Nasal cavity respiratory epithelium epithelial cell of viscerocranial mucosa (primary cell): ENCODE measurements around the gene GGNBP2. TPM values are rescaled to one million over a fixed set of nuclear protein-coding genes. Genes with fewer than 3 reads are reported as not detected.

Experiments used
- total RNA-seq: library from RNA; depleted of rRNA; stranded (reverse); fragments of >200 nt; gene quantifications from 2 replicates; pipeline ENCODE4 v1.2.3, GENCODE V29; 2014

Gene GGNBP2
- total RNA-seq, result 80.0 and 96.0 TPM in 2 replicates

GRCh38 chr17:36544307-36545076, at the start of gene GGNBP2:
Gene GGNBP2 (plus strand): TSS chr17:36544919. CDS start chr17:36545725, 806 bp downstream.

DNA sequence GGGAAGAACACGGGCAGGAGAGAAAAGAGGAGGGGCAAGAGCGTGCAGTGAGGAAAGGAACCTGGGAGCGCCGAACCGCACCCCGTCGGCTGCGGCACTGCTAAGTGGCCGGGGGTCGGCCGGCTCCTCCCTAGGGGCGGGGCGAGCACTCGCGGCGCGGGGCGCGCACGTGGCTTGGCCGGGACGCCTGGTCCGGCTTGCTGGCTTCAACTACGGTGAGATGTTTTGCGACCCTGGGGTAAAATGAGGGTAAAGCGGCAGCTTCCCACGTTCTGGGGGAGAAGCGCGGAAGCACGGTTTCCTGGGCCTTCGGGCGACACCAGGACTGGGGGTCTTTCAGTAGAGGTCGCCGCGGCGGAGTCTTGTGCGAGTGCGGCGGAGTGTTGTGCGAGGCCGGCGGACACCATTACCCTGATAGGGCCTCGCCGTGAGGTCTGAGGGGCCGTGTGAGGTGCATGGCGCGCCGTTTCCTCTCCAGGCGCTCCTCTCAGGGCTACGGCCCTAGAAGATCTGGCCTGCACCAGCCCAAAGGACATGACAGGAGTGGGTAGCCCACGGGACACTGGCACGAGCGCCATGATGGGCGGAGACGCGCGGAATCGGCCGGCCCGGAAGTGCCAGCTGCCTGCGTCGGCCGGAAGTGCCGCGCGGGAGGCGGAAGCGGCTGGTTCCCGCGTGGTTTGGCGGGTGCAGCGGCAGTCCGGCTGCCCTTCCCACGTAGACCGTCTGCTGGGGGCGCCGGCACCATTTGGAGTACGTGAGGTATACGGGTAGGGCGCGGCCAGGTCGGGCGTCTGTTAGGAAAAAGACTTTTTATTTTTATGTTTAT, 9.7 kb upstream of the GGNBP2 start, which contains the start of the genes MYO19 and PIGW:
Gene MYO19, minus strand, starts transcription at position 29 of the 829 bp plus-strand sequence. CDS start 2,330 bp downstream, outside the sequence.
Gene PIGW, plus strand, starts transcription at position 148 of the 829 bp plus-strand sequence. CDS start 2,115 bp downstream, outside the sequence.

DNA sequence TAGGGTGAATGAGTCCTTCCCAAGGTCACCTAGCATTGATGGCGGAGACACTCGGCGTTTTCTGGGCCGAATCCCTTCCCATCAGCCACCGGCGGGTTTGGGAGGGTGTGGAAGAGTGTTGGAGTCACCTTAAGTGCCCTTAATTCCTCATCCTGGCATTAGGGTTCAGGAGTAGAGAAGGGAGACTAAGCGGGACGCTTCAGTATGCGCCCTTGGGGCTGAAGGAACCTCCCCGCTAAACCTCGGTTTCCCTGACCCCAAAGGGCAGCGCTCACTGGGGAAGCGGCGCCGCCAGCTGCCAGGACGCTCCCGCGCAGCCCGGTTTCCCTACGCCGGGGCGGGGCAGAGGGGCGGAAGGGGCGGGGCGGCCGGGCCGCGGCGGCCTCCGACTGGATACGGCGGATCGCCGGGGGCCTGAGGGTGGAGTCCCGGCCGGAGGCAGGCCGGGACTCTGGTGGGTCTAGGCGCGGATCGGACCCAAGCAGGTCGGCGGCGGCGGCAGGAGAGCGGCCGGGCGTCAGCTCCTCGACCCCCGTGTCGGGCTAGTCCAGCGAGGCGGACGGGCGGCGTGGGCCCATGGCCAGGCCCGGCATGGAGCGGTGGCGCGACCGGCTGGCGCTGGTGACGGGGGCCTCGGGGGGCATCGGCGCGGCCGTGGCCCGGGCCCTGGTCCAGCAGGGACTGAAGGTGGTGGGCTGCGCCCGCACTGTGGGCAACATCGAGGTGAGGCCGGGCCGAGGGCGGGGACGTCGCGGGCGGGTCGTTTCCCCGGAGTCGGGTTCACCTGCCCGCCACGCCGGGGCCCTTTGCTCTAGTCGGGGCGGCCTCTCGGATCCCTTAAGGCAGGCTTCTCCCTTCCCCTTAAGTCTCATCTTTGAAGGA, 47.0 kb downstream of the GGNBP2 start, which contains the start of gene DHRS11:
Gene DHRS11, plus strand, starts transcription at position 446 of the 882 bp plus-strand sequence. Its CDS starts 131 bp downstream, at position 577.

GRCh38 chr17:36601303-36602029, 56.7 kb downstream of the GGNBP2 start, which contains the start of gene MRM1:
Gene MRM1 (plus strand): TSS chr17:36601583. CDS start chr17:36601811, 228 bp downstream.

Other genes with a start within 250 kb of the GGNBP2 start
- gene TBC1D3G, start 221.0 kb upstream of the GGNBP2 start, total RNA-seq, result not detected in 2 replicates
- not detected in 2 replicates for gene TBC1D3H, start 156.5 kb upstream of the GGNBP2 start, total RNA-seq
- gene ZNHIT3, start 58.2 kb upstream of the GGNBP2 start, total RNA-seq, result 21.8 and 39.0 TPM in 2 replicates
- 77.9 and 84.7 TPM in 2 replicates for gene MYO19, start 10.1 kb upstream of the GGNBP2 start, total RNA-seq
- gene PIGW, start 9.9 kb upstream of the GGNBP2 start, total RNA-seq, result 13.9 and 14.4 TPM in 2 replicates
- 7.2 and 7.7 TPM in 2 replicates for gene DHRS11, start 47.0 kb downstream of the GGNBP2 start, total RNA-seq
- gene MRM1, start 56.7 kb downstream of the GGNBP2 start, total RNA-seq, result 6.2 and 9.0 TPM in 2 replicates